ENCODE results near the gene GALNT18.

Gene GALNT18

DNA sequence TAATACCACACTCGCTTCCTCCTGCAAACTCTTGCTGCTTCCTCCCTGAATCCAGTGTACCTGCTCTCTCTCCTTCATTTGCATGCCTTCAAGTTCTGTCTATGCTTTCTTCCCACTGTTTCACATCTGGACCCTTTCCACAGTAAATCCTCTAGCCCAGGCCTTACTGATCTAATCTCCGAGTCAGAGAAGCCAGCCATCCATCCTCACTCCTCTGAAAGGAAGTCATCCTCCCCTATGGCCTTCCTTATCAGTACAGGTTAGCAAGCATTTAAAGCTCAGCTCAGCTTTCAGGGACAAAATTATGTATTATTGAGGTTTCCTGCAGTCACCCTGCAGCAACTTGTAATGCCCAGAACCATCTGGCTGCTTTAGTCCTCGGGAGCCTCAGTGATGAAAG is 116.1 kb downstream of the GALNT18 start:
- no peak overlapping the region for H3K27ac ChIP-seq (ENCODE audit: extremely low read depth, low read depth, low read length)

DNA sequence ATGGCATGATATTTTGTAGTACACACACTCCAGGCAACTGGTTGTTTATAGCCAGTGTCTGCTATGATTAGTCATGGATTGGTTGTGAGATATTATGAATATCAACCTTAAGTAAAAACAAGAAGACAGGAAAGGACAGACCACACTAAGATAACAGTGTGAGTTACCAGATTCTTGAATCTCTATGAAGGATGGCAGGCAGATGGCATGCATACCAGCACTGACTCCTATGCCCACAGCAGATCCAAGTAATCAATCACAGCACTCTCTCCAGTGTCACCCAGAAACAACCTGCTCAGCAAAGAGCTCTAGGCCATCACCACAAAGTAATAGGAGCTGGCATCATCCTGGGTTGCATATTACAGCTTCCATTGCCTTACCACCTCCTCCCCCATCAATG is 116.6 kb downstream of the GALNT18 start:
- no peaks in the 10 kb centered on the region for H3K4me1 ChIP-seq (ENCODE audit: control insufficient read depth, insufficient read depth, low read length)
- no peak overlapping the region for H3K27ac ChIP-seq (ENCODE audit: extremely low read depth, low read depth, low read length)
- no peaks in the 10 kb centered on the region for H3K36me3 ChIP-seq (ENCODE audit: control insufficient read depth in 2 of 2, insufficient read depth in 1 of 2, low read length in 2 of 2)
- no peak for TF ChIP-seq ZBTB17 (tag by site-specific recombination; IDR thresholded peaks at IDR 0.05)
- TF ChIP-seq KLF16 (tag by site-specific recombination; IDR thresholded peaks at IDR 0.05): no peak
- TF ChIP-seq, protein P1, sequence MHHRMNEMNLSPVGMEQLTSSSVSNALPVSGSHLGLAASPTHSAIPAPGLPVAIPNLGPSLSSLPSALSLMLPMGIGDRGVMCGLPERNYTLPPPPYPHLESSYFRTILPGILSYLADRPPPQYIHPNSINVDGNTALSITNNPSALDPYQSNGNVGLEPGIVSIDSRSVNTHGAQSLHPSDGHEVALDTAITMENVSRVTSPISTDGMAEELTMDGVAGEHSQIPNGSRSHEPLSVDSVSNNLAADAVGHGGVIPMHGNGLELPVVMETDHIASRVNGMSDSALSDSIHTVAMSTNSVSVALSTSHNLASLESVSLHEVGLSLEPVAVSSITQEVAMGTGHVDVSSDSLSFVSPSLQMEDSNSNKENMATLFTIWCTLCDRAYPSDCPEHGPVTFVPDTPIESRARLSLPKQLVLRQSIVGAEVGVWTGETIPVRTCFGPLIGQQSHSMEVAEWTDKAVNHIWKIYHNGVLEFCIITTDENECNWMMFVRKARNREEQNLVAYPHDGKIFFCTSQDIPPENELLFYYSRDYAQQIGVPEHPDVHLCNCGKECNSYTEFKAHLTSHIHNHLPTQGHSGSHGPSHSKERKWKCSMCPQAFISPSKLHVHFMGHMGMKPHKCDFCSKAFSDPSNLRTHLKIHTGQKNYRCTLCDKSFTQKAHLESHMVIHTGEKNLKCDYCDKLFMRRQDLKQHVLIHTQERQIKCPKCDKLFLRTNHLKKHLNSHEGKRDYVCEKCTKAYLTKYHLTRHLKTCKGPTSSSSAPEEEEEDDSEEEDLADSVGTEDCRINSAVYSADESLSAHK (tag by site-specific recombination; IDR thresholded peaks at IDR 0.05): no peak
- TF ChIP-seq ZNF558 (tag by site-specific recombination; IDR thresholded peaks at IDR 0.05): no peak
- TF ChIP-seq ZNF274 (IDR thresholded peaks at IDR 0.05; ENCODE audit: low read length): no peak
- no peak for TF ChIP-seq ZNF274 (tag by site-specific recombination; IDR thresholded peaks at IDR 0.05; ENCODE audit: borderline replicate concordance)
- no peak for TF ChIP-seq MZF1 (tag by site-specific recombination; IDR thresholded peaks at IDR 0.05; ENCODE audit: borderline replicate concordance)
- TF ChIP-seq, protein P2, sequence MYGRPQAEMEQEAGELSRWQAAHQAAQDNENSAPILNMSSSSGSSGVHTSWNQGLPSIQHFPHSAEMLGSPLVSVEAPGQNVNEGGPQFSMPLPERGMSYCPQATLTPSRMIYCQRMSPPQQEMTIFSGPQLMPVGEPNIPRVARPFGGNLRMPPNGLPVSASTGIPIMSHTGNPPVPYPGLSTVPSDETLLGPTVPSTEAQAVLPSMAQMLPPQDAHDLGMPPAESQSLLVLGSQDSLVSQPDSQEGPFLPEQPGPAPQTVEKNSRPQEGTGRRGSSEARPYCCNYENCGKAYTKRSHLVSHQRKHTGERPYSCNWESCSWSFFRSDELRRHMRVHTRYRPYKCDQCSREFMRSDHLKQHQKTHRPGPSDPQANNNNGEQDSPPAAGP (tag by site-specific recombination; IDR thresholded peaks at IDR 0.05): no peak
- TF ChIP-seq, protein P3, sequence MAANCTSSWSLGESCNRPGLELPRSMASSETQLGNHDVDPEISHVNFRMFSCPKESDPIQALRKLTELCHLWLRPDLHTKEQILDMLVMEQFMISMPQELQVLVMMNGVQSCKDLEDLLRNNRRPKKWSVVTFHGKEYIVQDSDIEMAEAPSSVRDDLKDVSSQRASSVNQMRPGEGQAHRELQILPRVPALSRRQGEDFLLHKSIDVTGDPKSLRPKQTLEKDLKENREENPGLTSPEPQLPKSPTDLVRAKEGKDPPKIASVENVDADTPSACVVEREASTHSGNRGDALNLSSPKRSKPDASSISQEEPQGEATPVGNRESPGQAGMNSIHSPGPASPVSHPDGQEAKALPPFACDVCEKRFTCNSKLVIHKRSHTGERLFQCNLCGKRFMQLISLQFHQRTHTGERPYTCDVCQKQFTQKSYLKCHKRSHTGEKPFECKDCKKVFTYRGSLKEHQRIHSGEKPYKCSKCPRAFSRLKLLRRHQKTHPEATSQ (tag by site-specific recombination; IDR thresholded peaks at IDR 0.05): no peak
- TF ChIP-seq KLF1 (tag by site-specific recombination; IDR thresholded peaks at IDR 0.05): no peak
- TF ChIP-seq ZNF121 (tag by site-specific recombination; IDR thresholded peaks at IDR 0.05): no peak
- TF ChIP-seq ZNF350 (tag by site-specific recombination; IDR thresholded peaks at IDR 0.05): no peak
- TF ChIP-seq, protein P4, sequence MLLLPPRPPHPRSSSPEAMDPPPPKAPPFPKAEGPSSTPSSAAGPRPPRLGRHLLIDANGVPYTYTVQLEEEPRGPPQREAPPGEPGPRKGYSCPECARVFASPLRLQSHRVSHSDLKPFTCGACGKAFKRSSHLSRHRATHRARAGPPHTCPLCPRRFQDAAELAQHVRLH (tag by site-specific recombination; IDR thresholded peaks at IDR 0.05): no peak
- no peak for TF ChIP-seq EGR2 (tag by site-specific recombination; IDR thresholded peaks at IDR 0.05; ENCODE audit: low read depth)
- no peak for TF ChIP-seq IKZF3 (tag by site-specific recombination; IDR thresholded peaks at IDR 0.05)
- no peaks in the 10 kb centered on the region for H3K9me3 ChIP-seq (ENCODE audit: control insufficient read depth, insufficient read depth, low read depth, low read length)
- ChIA-PET POLR2A (no interaction called here), CTCF (no interaction called here)
- H3K4me3 ChIP-seq (ENCODE audit: low read depth, low read length): no peak overlapping the region

More for the DNA sequence above, 116.1 kb downstream of the GALNT18 start:
- Histone ChIP-seq H3K36me3 (ENCODE audit: control insufficient read depth in 2 of 2, insufficient read depth in 1 of 2, low read length in 2 of 2) (no peaks in the 10 kb centered on the region), H3K4me1 (ENCODE audit: control insufficient read depth, insufficient read depth, low read length) (no peaks in the 10 kb centered on the region), H3K4me3 (ENCODE audit: low read depth, low read length) (no peak overlapping the region), H3K9me3 (ENCODE audit: control insufficient read depth, insufficient read depth, low read depth, low read length) (no peaks in the 10 kb centered on the region)
- TF ChIP-seq ZNF785 (tag by site-specific recombination; IDR thresholded peaks at IDR 0.05) (no peak), ZNF549 (tag by site-specific recombination; IDR thresholded peaks at IDR 0.05) (no peak), ZNF202 (tag by site-specific recombination; IDR thresholded peaks at IDR 0.05; ENCODE audit: borderline replicate concordance) (no peak), ZNF660 (tag by site-specific recombination; IDR thresholded peaks at IDR 0.05) (no peak), ZNF2 (tag by site-specific recombination; IDR thresholded peaks at IDR 0.05) (no peak), ZNF274 (IDR thresholded peaks at IDR 0.05; ENCODE audit: low read length) (no peak), ZNF274 (tag by site-specific recombination; IDR thresholded peaks at IDR 0.05; ENCODE audit: borderline replicate concordance) (no peak), ZNF548 (tag by site-specific recombination; IDR thresholded peaks at IDR 0.05) (no peak), ZNF214 (tag by site-specific recombination; IDR thresholded peaks at IDR 0.05; ENCODE audit: borderline replicate concordance) (no peak)
- TF ChIP-seq, protein P5, sequence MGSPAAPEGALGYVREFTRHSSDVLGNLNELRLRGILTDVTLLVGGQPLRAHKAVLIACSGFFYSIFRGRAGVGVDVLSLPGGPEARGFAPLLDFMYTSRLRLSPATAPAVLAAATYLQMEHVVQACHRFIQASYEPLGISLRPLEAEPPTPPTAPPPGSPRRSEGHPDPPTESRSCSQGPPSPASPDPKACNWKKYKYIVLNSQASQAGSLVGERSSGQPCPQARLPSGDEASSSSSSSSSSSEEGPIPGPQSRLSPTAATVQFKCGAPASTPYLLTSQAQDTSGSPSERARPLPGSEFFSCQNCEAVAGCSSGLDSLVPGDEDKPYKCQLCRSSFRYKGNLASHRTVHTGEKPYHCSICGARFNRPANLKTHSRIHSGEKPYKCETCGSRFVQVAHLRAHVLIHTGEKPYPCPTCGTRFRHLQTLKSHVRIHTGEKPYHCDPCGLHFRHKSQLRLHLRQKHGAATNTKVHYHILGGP (tag by site-specific recombination; IDR thresholded peaks at IDR 0.05): no peak
- TF ChIP-seq, protein P6, sequence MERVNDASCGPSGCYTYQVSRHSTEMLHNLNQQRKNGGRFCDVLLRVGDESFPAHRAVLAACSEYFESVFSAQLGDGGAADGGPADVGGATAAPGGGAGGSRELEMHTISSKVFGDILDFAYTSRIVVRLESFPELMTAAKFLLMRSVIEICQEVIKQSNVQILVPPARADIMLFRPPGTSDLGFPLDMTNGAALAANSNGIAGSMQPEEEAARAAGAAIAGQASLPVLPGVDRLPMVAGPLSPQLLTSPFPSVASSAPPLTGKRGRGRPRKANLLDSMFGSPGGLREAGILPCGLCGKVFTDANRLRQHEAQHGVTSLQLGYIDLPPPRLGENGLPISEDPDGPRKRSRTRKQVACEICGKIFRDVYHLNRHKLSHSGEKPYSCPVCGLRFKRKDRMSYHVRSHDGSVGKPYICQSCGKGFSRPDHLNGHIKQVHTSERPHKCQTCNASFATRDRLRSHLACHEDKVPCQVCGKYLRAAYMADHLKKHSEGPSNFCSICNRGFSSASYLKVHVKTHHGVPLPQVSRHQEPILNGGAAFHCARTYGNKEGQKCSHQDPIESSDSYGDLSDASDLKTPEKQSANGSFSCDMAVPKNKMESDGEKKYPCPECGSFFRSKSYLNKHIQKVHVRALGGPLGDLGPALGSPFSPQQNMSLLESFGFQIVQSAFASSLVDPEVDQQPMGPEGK (tag by site-specific recombination; IDR thresholded peaks at IDR 0.05): no peak
- CTCF ChIA-PET: no interaction called here
- POLR2A ChIA-PET: no interaction called here
